HG03571 (cell line): Measurements from ENCODE around the gene IZUMO4.
A peak's percentile ranks its signal among the peaks of the same experiment; 100 is the strongest.

Experiments used
- ATAC-seq: cut with Tn5 transposase; IDR thresholded peaks from one replicate; pipeline ENCODE4 v1.9.1; 2021; ENCODE audit not compliant: unreplicated experiment

Gene IZUMO4

GRCh38 chr19:2058570-2059421, 37.9 kb upstream of the IZUMO4 start:
- no peak for ATAC-seq

DNA sequence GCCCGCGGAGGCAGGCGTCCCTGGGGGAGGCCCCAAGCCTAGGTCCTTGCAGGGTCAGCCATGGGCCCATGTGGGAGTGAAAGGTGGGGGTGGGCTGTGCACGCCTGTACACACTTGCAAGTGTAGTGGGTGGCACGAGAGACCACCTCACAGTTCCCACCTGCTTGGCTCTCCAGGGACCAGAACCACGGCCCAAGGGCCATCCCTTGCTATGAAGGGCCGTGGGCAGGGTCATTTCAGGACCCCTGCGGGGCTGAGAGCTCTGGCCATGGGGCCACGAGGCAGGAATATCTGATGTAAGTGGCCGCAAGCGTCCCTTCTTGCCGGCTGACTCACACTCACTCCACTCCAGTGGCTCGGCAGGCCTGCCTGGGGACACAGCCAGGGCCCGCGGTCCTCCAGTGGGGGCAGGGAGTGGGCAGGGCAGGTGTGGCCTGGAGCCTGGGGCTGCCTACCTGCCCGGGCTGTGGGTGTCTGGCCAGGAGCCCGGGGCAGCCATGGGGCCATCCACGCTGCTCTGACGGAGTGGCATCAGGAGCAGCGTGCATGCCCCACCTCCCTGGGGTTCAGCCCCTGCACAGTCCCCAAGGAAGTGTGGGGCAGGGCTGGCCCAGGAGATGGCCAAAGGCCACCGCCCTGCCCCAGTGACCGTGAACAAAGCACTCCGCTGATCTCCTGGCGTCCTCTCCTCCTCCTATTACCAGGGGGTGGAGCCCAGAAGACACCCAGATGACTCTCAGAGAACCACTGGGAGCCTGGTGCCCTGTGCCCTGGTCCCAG, 37.1 kb upstream of the IZUMO4 start:
- no peak for ATAC-seq

- peak; percentile 22 for ATAC-seq
Observed at GRCh38 chr19:2060884-2061494, 35.7 kb upstream of the IZUMO4 start.

- peak; percentile 62 for ATAC-seq
Observed at GRCh38 chr19:2061495-2062388, 35.0 kb upstream of the IZUMO4 start.

GRCh38 chr19:2062389-2062729, 34.4 kb upstream of the IZUMO4 start:
- peak; percentile 1 for ATAC-seq

DNA sequence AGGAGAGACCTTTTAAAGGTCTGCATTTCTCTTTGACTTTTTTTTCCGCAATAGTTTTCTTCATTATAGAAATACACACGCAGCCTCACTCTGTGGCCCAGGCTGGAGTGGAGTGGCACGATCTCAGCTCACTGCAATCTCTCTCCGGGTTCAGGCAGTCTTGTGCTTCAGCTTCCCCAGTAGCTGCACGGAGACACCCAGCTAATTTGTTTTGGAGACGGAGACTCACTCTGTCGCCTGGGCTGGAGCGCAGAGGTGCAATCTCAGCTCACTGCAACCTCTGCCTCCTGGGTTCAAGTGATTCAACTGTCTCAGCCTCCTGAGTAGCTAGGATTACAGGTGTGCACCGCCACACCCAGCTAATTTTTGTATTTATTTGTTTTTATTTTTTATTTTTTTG, 33.9 kb upstream of the IZUMO4 start:
- no peak for ATAC-seq

GRCh38 chr19:2063824-2064223, 32.9 kb upstream of the IZUMO4 start:
- ATAC-seq = no peak

DNA sequence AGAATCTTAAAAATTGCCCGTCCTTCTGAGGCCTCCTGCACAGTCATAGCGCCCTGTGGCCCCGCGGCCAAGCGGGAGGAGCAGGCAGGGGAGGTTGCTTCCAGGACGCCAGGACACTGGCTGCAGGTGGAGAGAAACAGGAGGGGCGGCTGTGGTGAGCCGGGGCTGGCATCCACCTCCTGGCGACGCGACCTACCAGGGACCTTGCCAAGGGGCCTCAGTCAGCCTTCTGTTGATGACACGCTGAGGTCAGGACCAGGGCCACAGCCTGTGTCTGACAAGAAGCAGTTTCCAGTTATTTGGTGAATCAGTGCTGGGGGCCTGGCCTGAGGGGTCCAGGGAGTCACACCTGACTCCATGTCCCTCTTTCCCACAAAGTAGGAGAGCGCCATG, 32.3 kb upstream of the IZUMO4 start:
- no peak for ATAC-seq

- no peak for ATAC-seq
Observed at GRCh38 chr19:2064788-2065524, 31.8 kb upstream of the IZUMO4 start.

- ATAC-seq = no peak
Observed at GRCh38 chr19:2070436-2070827, 26.3 kb upstream of the IZUMO4 start.

DNA sequence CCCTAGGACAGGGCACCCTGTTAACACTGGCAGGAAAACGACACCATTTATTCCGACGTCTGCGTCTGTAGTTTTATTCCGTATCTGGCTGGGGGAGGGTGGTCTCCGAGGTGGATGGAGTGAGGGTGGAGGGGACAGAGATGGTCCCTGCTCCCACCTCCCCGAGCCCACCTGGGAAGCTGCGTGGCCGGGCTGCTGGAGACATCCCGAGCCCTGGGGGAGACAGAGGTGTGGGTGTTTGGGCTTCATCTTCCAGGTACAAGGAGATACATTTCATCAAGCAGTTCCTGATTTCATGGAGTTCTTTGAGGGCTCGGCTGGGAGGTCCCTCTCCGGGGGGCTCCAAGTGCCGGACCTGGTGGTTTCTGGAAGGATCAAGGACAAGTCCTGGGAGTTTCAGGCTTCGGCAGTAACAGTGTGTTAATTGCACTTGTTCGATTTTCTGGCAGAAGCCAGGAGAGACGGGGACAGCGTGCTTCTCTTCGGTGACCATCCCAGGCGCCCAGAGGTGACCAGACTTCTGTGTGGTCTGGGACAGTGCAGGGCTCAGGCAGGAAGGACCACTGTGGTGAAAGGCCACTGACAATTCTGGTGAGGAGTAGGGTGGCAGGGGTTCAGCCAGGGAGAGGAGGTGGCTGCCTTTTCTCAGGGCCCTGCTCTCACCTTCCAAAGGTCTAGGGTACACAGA, 25.6 kb upstream of the IZUMO4 start:
- ATAC-seq = no peak

- ATAC-seq = no peak
Observed at GRCh38 chr19:2072757-2073551, 23.8 kb upstream of the IZUMO4 start.

DNA sequence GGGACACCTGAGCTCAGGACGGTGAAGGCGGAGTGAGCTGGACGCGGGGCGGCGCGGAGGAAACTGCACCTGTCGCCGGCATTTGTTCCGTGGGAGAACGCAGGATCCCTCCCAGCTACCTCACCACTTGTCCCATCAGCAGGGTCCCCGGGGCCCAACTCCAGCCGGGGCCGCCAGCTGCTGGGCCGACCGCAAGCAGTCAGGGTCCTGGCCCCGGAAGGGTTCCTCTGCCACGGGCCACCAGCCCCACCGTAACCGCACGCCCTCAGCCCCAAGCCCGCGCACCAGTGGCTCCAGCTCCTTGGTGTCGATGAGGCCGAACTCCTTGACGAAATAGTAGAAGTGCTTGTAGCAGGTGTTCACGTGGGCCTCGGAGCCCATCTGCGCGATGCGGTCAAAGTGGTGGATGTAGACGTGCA, 20.2 kb upstream of the IZUMO4 start:
- ATAC-seq = no peak

- ATAC-seq = no peak
Observed at GRCh38 chr19:2077398-2077797, 19.3 kb upstream of the IZUMO4 start.

GRCh38 chr19:2077833-2078619, 18.7 kb upstream of the IZUMO4 start:
- no peak for ATAC-seq

DNA sequence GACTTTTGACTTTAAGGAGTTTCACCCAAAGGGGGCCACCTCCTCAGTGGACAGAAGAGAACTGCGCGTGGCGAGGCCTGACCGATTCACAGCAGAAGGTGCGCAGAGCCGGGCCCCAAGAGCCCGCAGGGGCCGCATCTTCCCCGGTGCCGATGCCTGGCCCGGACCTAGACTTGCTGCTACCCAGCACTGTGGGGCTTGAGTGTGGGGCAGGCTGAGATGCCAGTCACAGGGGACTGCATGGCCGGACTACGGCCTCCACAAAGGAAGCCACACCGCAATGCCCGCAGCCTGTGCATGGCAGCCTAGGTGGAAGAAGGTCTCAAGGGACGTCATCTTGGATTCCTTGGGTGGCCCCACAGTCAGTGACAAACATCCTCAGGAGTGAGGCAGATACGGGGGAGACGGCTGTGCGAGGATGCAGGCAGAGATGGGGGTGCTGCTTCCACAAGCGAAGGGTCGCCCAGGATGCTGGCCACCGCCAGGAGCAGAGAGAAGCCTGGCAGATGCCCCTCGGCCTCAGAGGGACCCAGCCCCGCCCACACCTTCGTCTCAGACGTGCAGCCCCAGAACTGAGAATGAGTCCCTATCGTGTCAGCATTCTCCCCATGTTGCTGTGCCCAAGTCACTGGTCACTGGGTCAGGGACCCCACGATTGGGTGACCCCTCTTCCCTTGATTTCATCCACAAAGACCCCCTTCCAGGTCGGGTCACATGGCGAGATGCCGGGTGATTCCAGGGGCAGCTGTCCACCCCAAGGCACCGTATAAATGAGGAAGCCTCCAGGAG, 17.4 kb upstream of the IZUMO4 start:
- ATAC-seq = no peak

GRCh38 chr19:2079865-2080301, 16.8 kb upstream of the IZUMO4 start:
- ATAC-seq = no peak
